T-helper 2 cell treated with Interferon-gamma antibody and Interleukin-4, amounts not matched to agents 5 μg/mL and 100 μg/mL, for 36 hours (primary cell): ENCODE measurements around the gene SURF2.

Experiments
- DNase-seq: peaks from one replicate; pipeline ENCODE4 v3.0.0; 2021; ENCODE audit warnings: low spot score
- H3K27ac Mint-ChIP-seq: one replicate; pipeline ENCODE4 v1.8.0; 2021; ENCODE audit warnings: mild to moderate bottlenecking, mixed read lengths
- H3K27me3 Mint-ChIP-seq: one replicate; pipeline ENCODE4 v1.8.0; 2021; ENCODE audit warnings: low read depth, mixed read lengths
- H3K36me3 Mint-ChIP-seq: one replicate; pipeline ENCODE4 v1.8.0; 2021; ENCODE audit warnings: low read depth, mixed read lengths
- H3K4me1 Mint-ChIP-seq: one replicate; pipeline ENCODE4 v1.8.0; 2021; ENCODE audit warnings: low read depth, mixed read lengths
- H3K4me3 Mint-ChIP-seq: one replicate; pipeline ENCODE4 v1.8.0; 2022; ENCODE audit warnings: mild to moderate bottlenecking, moderate library complexity, mixed read lengths
- H3K9me3 Mint-ChIP-seq: one replicate; pipeline ENCODE4 v1.8.0; 2021; ENCODE audit warnings: mixed read lengths

SURF2 gene

DNA sequence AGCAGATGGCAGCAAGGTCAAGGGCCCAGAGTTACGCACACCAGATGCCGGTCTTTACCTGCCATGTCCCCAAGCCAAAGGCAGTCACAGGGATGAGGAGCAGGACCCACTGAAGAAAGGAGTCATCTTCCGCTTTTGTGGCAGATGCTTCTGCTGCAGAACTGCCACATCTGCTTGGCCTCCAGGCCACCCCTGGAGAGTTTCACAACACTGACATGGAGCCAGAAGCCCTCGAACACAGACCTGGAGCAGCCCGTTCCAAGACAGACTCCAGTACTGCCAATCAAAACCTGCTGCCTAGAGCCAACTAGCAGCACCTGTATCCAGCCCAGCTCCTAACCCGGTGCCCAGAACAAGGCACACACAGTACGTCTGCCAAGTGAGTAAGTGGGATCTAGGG is 1.6 kb upstream of the SURF2 start:
- DNase-seq = no peak
- Mint-ChIP-seq H3K27ac (peak overlapping the region; percentile 10), H3K4me1 (peaks cover 22% of the 10 kb centered on the region), H3K27me3 (no peaks in the 10 kb centered on the region), H3K4me3 (peak overlapping the region; percentile 90), H3K36me3 (peaks cover 40% of the 10 kb centered on the region), H3K9me3 (no peaks in the 10 kb centered on the region)

DNA sequence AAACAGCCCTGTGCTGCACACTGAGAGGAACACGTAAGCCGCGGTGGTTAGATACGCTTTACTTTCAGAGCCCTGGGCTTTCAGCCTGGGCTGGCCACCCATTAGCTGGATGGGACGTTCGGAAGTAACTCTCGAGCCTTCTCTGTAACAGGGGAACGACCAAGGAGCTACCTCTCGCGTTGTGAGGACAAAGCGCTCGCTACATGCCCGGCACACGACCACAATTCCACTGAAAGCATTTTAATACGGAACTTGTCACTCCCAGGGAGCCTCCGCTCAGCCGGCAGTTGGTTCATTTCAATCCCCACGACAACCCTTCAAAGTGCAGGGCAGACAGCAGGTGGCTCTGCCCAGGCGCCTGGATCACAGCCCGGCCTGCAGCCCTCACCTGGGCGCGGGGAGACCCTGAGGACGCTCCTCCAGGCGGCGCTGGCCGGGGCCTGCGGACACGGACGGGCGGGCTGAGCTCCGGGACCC is 431 bp upstream of the SURF2 start:
- no peaks in the 10 kb centered on the region for H3K27me3 Mint-ChIP-seq
- peaks cover 14% of the 10 kb centered on the region for H3K4me1 Mint-ChIP-seq
- peak overlapping the region; percentile 90 for H3K27ac Mint-ChIP-seq
- H3K4me3 Mint-ChIP-seq = peak overlapping the region; percentile 90
- no peak for DNase-seq
- no peaks in the 10 kb centered on the region for H3K9me3 Mint-ChIP-seq
- peaks cover 32% of the 10 kb centered on the region for H3K36me3 Mint-ChIP-seq

DNA sequence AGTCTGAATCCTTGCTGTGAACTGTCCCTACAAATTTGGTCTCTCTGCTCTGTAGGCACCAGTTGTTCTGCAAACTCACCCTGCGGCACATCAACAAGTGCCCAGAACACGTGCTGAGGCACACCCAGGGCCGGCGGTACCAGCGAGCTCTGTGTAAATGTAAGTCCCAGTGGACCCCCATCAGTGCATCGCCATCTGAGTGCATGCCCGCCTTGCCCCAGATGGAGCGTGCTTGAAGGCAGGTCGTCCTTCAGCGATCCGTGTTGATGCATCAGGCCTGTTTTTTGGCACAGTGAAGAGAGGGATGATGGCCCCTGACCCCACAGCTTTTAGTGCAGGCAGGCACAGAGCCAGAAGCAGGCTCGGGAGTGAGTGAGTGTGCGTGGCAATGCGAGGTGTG is 1.3 kb downstream of the SURF2 start:
- DNase-seq = no peak
- H3K27ac Mint-ChIP-seq = no peak overlapping the region
- H3K4me1 Mint-ChIP-seq = peaks cover 16% of the 10 kb centered on the region
- peaks cover 29% of the 10 kb centered on the region for H3K36me3 Mint-ChIP-seq
- no peaks in the 10 kb centered on the region for H3K27me3 Mint-ChIP-seq
- no peaks in the 10 kb centered on the region for H3K9me3 Mint-ChIP-seq
- peak overlapping the region; percentile 77 for H3K4me3 Mint-ChIP-seq

DNA sequence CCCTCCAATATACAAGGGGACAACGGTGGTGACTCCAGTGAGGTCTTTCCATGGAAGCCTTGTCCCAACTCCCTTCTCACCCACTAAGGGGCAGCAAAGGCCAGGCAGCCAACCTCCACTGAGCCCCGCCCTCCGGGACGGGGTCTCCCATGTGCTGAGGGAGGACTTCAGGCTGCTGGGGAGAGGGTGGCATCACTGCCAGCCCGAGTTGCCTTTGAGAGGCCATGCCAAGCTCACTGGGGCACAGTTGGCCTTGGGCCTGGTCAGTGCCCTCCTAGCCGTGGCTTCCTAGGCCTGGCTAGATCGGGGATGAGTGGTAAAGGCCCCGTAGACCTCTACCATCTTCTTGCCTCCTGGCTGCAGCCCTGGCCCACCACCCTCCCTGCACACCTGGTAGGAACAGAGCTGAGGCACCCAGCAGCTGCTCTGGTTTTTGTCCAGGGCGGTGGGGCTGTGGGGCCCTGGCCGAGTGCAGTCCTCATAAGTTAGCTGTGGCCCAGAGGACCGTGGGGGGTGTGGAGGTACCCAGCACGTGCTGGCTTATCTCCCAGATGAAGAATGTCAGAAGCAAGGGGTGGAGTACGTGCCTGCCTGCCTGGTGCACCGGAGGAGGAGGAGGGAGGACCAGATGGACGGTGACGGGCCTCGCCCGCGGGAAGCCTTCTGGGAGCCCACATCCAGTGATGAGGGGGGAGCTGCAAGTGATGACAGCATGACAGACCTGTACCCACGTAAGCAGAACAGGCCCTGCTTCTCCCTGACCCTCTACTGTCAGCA is 3.2 kb downstream of the SURF2 start:
- no peaks in the 10 kb centered on the region for H3K9me3 Mint-ChIP-seq
- no peak for DNase-seq
- no peaks in the 10 kb centered on the region for H3K27me3 Mint-ChIP-seq
- no peak overlapping the region for H3K27ac Mint-ChIP-seq
- peaks cover 39% of the 10 kb centered on the region for H3K36me3 Mint-ChIP-seq
- H3K4me1 Mint-ChIP-seq = peaks cover 15% of the 10 kb centered on the region
- H3K4me3 Mint-ChIP-seq = no peak overlapping the region

DNA sequence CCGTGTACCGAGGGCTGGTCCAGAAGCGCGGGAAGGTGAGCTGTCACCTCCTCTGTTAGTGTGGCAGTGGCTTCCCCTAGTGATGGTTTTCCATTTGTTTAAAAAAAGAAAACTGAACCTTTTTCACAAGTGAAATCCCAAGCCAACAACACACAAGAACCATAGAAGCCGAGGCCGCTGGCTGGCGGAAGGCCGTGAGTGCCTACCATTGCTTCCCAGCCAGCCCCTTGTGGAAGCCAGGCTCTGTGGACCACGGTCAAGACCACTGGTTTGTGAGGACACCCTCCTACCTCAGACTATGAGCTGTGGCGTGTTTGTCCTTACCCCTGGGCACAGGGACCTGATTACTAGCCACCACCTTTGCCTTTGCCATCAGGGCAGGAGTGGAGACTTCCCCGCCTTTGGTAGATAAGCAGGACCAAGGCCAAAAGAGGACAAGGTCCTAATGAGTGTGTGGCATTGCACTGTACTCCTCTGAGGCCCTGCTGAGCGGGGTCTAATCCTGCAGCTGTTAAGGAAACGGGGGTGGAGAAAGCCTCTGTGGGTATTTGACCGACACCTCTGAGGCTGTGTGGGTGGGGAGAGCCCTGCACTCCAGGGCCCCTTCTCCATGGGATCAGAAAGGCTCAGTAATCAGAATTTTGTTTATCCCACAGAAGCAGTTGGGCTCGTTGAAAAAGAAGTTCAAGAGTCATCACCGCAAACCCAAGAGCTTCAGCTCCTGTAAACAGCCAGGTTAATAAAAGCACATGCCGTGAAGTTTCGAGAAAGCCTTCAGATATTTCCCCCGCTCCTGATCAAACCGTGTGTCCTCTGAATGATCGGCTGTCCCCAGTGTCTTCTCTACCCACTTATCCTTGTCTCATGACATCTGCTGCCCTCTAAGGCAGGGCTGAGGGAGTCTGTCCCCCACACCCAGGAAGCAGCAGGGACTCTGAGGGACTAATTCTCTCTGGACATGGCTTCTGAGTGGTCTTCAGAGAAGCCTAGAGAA is 4.3 kb downstream of the SURF2 start:
- H3K9me3 Mint-ChIP-seq = no peaks in the 10 kb centered on the region
- H3K27ac Mint-ChIP-seq = no peak overlapping the region
- peaks cover 45% of the 10 kb centered on the region for H3K36me3 Mint-ChIP-seq
- H3K4me1 Mint-ChIP-seq = peaks cover 15% of the 10 kb centered on the region
- no peaks in the 10 kb centered on the region for H3K27me3 Mint-ChIP-seq
- no peak overlapping the region for H3K4me3 Mint-ChIP-seq
- DNase-seq = no peak

DNA sequence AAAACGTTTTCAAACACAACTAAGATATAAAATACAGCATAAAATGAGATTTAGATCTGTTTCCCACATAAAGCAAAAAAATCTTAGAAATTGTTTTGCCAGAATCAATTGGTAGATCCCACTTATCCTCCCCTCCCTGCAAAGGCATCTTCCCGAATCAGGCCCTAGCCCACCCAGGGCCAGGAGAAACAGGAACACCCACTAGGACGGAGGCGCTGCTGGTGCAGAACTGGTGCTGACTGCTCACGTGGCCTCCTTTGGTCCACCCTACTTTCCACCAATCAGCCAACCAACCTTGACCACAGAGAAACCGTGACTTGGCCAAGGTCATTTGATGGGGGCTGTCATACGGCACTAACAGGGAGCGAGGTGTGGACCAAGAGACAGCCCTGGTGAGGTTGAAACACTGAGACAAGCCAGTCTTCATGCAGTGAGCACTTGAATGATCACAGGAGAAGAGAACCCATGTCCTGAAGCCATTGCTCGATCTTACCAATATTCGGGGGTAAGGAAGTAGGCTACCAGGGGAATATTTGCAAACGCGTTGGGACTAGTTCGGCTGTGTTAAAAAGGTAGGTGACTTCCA is 5.2 kb downstream of the SURF2 start:
- H3K4me1 Mint-ChIP-seq = peaks cover 15% of the 10 kb centered on the region
- no peaks in the 10 kb centered on the region for H3K27me3 Mint-ChIP-seq
- peaks cover 52% of the 10 kb centered on the region for H3K36me3 Mint-ChIP-seq
- H3K9me3 Mint-ChIP-seq = no peaks in the 10 kb centered on the region
- no peak overlapping the region for H3K27ac Mint-ChIP-seq
- no peak overlapping the region for H3K4me3 Mint-ChIP-seq
- no peak for DNase-seq

DNA sequence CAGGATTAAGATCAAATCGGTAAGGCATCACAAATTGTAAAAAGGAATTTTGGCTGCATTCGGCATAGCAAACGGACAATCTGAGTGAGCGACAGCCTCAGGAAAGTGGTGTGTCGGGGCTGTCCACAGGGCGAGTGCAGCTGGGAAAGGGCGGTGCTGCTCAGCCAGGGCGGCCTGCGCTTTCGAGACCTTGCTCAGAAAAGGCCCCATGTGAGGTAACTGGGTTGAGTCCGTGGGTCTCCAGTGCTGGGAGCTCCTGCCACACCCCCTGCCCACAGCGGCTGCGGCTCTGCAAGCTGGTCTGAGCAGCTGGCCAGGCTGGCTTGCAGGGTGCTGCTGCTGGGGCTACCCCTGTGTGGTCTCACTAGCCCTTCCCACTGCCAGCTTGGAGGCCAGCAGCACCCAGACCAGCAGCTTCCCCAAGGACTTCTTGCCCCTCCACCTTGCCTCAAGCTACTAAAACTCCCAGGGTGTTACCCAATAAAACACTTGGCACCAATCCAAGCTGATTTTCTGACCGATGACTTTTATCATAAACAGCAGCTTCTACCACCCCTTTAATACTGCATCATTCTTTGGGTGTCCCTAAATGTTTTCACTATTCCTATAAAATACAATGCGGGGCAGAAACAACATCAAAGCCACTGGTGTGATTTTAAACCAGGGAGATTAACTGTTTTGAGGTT is 6.2 kb downstream of the SURF2 start:
- H3K27ac Mint-ChIP-seq = peak overlapping the region; percentile 21
- H3K4me3 Mint-ChIP-seq = no peak overlapping the region
- peaks cover 55% of the 10 kb centered on the region for H3K36me3 Mint-ChIP-seq
- H3K27me3 Mint-ChIP-seq = no peaks in the 10 kb centered on the region
- H3K4me1 Mint-ChIP-seq = peaks cover 17% of the 10 kb centered on the region
- H3K9me3 Mint-ChIP-seq = no peaks in the 10 kb centered on the region
- DNase-seq = no peak

DNA sequence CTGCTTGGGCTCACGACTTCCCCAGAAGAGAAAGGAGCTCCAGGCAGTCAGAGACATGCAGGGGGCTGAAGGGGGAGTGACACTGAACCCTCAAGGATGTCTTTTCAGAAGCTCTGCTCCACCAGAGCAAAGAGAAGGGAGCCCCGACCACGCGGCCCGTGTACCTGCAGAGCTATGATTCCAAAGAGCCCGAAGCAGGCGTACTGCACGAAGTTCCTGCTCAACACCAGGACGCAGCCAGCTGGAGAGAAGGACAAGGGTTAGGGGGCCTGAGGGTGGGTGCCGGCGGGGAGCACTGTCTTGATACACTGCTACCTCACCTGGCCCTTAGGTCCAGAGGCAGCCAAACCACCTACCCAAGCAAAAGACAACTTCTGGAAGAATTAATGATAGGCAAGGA is 10.1 kb downstream of the SURF2 start:
- Mint-ChIP-seq H3K36me3 (peaks cover 71% of the 10 kb centered on the region), H3K4me1 (peaks cover 36% of the 10 kb centered on the region), H3K27me3 (no peaks in the 10 kb centered on the region), H3K27ac (no peak overlapping the region), H3K4me3 (no peak overlapping the region), H3K9me3 (no peaks in the 10 kb centered on the region)
- no peak for DNase-seq

DNA sequence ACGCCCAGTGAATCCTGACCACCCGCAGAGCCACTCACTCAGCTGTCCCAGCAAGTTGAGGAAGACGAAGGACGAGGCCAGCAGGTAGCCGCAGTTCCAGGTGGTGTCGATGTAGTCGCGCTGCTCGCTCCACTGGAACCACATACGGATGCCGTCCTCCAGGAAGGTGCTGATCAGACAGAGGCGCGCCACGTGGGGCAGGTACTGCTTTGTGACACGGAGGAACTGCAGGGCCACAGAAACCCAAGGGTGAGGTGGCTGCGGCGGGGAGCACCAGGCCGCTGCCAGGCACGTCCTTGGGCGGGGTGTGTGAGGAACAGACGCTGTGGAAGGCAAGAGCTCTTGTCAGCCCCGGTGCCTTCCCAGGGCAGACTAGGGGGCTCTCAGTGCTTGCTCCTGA is 10.9 kb downstream of the SURF2 start:
- peaks cover 40% of the 10 kb centered on the region for H3K4me1 Mint-ChIP-seq
- no peak for DNase-seq
- H3K36me3 Mint-ChIP-seq = peaks cover 67% of the 10 kb centered on the region
- no peak overlapping the region for H3K4me3 Mint-ChIP-seq
- H3K27me3 Mint-ChIP-seq = no peaks in the 10 kb centered on the region
- no peaks in the 10 kb centered on the region for H3K9me3 Mint-ChIP-seq
- peak overlapping the region; percentile 36 for H3K27ac Mint-ChIP-seq

DNA sequence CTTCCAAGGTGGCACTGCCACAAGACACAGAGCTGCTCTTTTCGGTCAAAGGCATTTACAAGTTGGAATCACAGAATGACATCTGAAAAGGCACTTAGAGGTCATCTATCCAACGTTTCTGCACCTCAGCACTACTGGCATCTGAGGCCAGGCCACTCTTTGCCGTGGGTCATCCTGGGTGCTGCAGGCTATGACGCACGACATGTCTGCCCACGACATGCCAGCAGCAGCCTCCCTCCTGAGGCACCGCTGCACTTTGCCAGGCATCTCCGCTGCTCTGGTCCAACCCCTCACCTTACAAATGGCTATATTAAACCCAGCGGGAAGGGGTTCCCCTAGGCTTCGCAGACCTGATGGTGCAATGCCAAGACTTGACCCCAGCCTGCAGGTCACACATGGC is 11.4 kb downstream of the SURF2 start:
- Mint-ChIP-seq H3K27ac (no peak overlapping the region), H3K36me3 (peaks cover 70% of the 10 kb centered on the region), H3K9me3 (no peaks in the 10 kb centered on the region), H3K4me3 (no peak overlapping the region), H3K4me1 (peaks cover 44% of the 10 kb centered on the region), H3K27me3 (no peaks in the 10 kb centered on the region)
- DNase-seq = no peak

DNA sequence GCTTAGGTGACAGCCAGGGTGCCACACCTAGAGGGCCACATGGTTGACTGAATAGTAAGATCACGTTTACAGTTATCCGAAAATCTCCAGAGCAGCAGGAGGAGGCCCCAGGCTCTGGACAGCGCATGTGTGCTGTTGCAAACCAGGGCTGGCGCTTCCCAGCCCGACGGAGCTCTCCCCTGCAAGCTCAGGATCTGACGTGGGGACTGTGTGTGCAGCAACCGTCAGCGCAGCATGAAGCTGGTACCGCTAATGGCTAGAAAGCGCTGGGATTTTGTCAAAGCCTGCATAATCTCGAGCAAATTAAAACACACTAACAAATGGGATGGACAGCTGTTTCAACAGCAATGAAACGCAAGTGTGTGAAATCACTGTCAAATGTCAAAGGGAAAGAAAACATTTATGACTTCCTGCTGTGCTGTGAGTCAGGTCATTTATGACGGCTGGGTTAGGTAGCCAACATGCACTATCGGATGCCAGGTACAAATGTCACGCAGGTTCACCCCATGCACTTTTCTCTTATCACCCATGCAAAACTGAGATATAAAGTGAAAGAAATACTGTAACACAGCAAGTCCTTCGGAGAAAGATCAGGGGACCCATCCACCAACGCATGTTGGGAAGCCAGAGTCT is 12.0 kb downstream of the SURF2 start:
- Mint-ChIP-seq H3K9me3 (no peaks in the 10 kb centered on the region), H3K27me3 (no peaks in the 10 kb centered on the region), H3K4me1 (peaks cover 49% of the 10 kb centered on the region), H3K4me3 (peak overlapping the region; percentile 67), H3K36me3 (peaks cover 70% of the 10 kb centered on the region), H3K27ac (peak overlapping the region; percentile 85)
- no peak for DNase-seq

DNA sequence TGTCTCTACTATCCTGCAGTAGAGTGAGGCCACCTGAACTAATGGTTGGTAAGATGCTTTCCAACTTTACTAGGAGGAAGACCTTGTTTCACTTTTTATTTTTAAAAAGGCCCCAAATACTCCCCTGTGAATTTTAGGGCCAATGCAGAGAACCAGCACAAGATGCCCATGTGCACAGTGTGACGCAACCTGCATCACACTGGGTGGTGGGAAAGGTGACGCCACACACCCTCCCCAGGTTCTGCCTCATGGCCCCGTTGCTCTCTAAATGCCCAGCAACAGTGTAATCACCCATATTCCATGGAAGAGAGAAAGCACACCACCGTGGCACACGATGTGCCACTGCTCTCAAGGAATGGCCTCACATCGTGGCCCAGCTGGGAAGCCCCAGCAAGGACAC is 13.1 kb downstream of the SURF2 start:
- DNase-seq = no peak
- Mint-ChIP-seq H3K36me3 (peaks cover 66% of the 10 kb centered on the region), H3K9me3 (no peaks in the 10 kb centered on the region), H3K4me1 (peaks cover 50% of the 10 kb centered on the region), H3K27ac (peak overlapping the region; percentile 85), H3K4me3 (peak overlapping the region; percentile 67), H3K27me3 (no peaks in the 10 kb centered on the region)

DNA sequence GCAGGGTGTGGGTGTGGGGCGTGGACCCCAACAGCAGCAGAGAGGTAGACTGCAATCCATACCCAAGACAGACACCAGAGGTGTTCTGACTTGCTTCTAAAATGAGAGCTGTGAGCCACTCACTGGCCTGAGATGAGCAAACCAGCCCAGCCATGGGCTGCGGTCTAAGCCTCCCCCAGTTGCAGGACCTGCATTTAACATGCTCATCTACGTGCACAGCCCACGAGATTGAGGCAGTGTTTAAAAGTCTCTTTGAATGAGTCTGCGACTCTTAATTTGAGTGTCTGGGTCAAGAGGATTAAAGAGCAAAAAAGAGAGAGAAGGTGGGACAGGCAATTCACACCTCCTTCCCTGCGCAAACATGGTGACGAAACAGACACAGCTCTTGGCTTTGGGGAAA is 13.6 kb downstream of the SURF2 start:
- H3K27me3 Mint-ChIP-seq = no peaks in the 10 kb centered on the region
- peaks cover 70% of the 10 kb centered on the region for H3K36me3 Mint-ChIP-seq
- no peak for DNase-seq

More for the DNA sequence above, 13.6 kb downstream of the SURF2 start:
- peak overlapping the region; percentile 67 for H3K4me3 Mint-ChIP-seq
- H3K4me1 Mint-ChIP-seq = peaks cover 50% of the 10 kb centered on the region
- H3K9me3 Mint-ChIP-seq = no peaks in the 10 kb centered on the region
- H3K27ac Mint-ChIP-seq = peak overlapping the region; percentile 85
